Smooth muscle cell of the pulmonary artery (primary cell): ENCODE data around the gene MASP2. TPM values are rescaled to one million over a fixed set of nuclear protein-coding genes. Genes with fewer than 3 reads are reported as not detected.

Source experiments
- total RNA-seq: library from RNA; depleted of rRNA; stranded (reverse); fragments of >200 nt; gene quantifications from 2 replicates; pipeline ENCODE4 v1.2.3, GENCODE V29; 2014

Gene MASP2
- not detected in 2 replicates for total RNA-seq

DNA sequence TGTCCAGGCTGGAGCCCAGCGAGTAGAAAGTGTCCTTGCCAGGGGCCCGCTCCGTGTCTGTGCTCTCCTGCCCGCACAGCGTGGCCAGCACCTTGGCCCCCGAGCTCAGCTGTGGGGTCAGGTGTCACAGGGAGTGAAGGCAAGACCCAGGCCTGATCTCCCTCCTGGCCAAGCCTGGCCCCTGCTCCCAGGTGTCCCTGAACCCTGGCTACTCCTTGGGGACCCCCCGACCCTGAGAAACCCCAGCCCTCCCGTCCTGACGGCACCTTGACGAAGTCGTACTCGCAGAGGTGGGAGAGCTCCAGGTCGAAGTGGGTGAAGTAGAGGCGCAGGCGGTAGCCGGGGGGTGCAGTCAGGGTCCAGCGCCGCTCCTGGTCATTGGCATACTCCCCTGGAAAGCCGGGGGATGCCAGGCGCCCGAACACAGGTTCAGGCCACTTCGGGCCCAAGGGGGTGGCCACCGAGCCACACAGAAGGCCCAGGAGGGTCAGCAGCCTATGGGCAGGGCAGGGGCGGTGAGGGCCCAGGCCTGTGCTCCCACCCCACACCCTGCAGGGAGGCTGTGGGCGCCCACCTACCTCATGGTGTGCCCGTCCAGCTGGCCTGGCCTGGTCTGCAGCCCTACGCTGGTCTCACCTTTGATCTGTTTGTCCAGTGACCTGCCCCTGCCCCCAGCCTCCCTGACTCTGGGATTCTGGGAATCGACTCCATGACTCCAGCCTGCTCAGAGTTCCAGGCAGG lies at the start of gene MASP2:
MASP2 (minus strand) TSS at position 615 of the 741 bp plus-strand sequence; CDS start at position 583, 32 bp downstream.

DNA sequence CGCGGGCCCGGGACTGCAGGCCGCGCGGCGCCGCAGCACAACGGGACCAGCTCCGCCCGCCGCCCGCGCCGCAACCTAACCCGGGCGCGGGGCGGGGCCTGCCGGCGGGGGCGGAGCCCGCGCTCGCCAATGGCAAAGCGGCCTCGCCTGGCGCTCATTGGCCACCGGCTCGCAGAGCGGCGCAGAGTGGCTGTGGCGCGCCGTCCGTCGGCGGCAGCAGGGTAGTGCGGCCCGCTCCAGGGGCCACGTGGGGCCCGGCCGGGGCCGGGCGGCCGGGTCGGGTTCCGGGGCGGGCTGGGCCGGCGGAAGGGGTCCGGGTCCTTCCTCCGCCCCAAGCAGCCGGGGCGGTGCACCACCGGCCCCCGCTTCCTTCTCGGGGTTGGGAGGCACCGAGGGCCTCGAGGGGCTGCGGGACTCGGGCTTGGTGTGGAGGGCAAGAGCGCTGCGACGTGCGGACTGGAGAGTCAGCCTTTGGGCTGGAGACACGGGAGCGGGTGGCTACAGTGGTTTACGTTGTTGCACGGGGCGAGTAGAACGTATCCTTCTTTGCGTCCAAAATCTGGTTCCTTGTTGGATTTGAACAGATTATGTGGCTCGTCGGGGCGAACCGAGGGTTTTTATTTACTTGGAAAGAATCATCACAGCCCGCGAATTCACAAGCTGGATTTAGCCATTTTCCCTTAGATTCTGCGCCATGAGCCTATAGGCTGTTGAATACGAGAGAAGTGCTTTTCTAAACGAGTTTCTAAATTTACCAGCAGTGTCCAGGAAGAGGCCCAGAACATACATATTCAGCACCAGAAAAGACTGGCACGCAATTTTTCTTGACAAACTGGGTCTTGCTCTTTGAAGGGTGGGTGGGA lies 13.2 kb upstream of the MASP2 start, which contains the start of gene SRM:
SRM (minus strand) TSS at position 51 of the 863 bp plus-strand sequence. CDS start 75 bp downstream, outside the sequence.

DNA sequence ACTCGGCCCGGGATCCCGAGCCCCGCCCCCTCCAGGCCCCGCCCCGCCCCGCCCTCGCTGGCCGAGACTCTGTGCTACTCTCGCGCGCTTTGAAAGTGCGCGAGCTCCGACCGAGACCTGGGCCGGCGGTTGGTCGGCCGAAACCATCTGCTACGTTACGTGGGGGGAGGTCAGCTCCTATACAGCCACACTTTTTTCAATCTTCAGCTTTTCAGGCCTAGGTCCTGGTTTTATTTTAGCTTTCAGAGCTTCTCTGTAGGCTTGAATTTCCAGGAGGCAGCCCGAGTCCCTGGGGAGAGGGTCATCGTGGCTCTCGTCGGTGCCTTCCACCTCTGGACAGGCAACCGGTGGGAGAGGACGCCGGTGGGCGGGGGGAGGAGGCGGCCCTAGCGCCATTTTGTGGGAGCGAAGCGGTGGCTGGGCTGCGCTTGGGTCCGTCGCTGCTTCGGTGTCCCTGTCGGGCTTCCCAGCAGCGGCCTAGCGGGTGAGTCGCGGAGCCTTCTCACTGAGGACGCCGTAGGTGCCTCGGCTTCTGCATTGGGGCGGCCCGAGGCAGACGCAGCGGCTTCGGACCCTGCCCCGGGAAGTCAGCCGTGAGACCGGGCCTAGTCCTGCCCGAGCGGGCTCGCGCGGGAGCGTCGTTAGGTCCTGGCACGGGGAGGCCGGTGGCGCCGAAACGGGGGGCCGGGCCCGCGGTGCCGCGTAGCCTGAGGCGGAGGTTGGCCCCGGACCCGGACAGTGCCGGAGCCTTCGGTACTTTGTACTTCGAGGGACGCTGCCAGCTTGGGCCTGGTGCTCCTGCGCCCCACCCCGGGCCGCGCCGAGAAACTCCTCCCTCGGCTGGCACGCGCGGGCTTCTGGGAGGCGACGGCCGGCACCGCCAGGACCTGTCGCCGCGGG lies 34.5 kb downstream of the MASP2 start, which contains the start of gene TARDBP:
TARDBP (plus strand) TSS at position 395 of the 900 bp plus-strand sequence. CDS start 1,074 bp downstream, outside the sequence.

Other genes starting within 250 kb of the MASP2 start
- gene TARDBP, start 34.6 kb downstream of the MASP2 start, total RNA-seq: 53.5 and 78.4 TPM in 2 replicates
- gene SRM, start 12.8 kb upstream of the MASP2 start, total RNA-seq: 37.7 and 57.2 TPM in 2 replicates
- 32.3 and 40.5 TPM in 2 replicates for gene EXOSC10, start 52.6 kb upstream of the MASP2 start, total RNA-seq
- gene ANGPTL7, start 142.1 kb upstream of the MASP2 start, total RNA-seq: not detected in 2 replicates
- gene MTOR, start 215.3 kb upstream of the MASP2 start, total RNA-seq: 36.8 and 53.6 TPM in 2 replicates
- gene UBIAD1, start 226.0 kb upstream of the MASP2 start, total RNA-seq: 8.1 and 8.6 TPM in 2 replicates